GM10266 (cell line): ENCODE measurements around the gene CAPN3.

Source experiments
- DNase-seq: peaks from one replicate; pipeline ENCODE4 v3.0.0; 2012; ENCODE audit errors: extremely low spot score
- CTCF ChIP-seq: IDR thresholded peaks from 2 replicates; pipeline ENCODE4 v1.5.1; 2012; ENCODE audit warnings: mild to moderate bottlenecking, low read depth; ENCODE audit not compliant: control insufficient read depth, insufficient read depth; ENCODE audit errors: missing control alignments

Gene CAPN3

DNA sequence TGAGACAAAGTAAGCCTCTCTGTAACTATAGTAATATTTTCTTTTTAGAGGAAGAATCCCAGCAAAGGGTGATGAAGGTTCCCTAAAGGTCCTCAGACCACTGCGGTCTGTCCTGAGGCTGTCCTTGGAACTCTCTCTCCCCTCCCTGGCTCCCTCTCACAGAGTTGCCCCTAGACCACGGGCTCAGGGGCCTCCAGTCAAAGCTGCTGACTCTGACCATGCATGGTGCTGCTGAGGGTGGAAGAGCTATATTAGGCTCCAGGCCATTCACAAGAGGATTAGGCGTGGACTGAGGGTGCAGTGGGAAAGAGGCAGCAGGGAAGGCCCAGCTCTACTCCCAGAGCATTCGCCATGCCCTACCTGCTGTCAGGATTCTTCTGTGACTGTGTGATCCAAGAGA lies 14.6 kb downstream of the CAPN3 start:
- no peak for TF ChIP-seq CTCF
- DNase-seq = no peak

GRCh38 chr15:42374810-42375209 lies 15.5 kb downstream of the CAPN3 start:
- no peak for TF ChIP-seq CTCF
- no peak for DNase-seq

DNA sequence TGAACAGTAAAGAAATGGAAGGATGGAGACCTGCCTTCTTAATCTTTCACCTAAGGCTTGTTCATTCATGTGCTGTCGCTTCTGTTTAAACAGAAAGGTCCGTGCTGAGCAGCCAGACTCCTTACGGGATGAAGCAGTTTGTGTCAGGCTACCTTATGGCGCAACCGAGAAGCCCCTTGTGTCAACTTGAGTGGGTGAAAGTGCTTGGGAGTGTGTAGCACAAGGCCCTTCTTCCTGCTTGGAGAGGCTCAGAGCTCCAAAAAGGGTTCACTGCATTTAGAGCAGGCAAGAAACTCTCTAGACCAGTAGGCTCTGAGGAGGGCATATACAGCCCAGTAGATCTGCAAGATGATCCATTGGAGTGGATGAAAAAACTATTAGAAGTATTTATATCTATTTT lies 16.0 kb downstream of the CAPN3 start:
- no peak for DNase-seq
- no peak for TF ChIP-seq CTCF

DNA sequence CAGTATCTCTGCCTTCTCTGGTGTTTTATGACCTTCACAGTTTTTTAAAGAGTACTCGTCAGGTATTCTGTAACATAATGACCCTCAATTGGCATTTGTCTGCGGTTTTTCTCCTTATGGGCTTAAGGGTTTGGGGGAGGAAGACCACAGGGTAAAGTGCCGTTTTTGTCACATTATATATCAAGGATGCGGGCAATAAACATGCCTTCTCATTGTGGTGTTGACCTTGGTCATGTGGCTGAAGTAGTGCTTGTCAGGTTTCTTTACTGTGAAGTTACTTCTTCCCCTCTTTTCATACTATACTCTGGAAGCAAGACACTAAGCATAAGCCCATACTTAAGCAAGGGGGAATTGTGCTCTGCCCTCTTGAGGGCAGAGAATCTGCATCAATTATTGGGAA lies 16.6 kb downstream of the CAPN3 start:
- TF ChIP-seq CTCF = no peak
- no peak for DNase-seq

GRCh38 chr15:42378011-42378410 lies 18.7 kb downstream of the CAPN3 start:
- DNase-seq = no peak
- TF ChIP-seq CTCF = no peak

- TF ChIP-seq CTCF = no peak
- DNase-seq = no peak
Observed at GRCh38 chr15:42384597-42384996, 25.3 kb downstream of the CAPN3 start.

- peak; percentile 48 for TF ChIP-seq CTCF
- peak; percentile 56 for DNase-seq
Observed at GRCh38 chr15:42385206-42385979, 26.1 kb downstream of the CAPN3 start.
